Lower lobe of right lung (tissue), 2 donors: ENCODE results near the gene RGS7. TPM values are rescaled to one million over a fixed set of nuclear protein-coding genes. Genes with fewer than 3 reads are reported as not detected.

Experiments used
- ATAC-seq, 2 donors: fragments of 200-7000 bp; cut with Tn5 transposase; one replicate each; pipeline ENCODE4 v1.9.1; 2020 to 2022; ENCODE audit warnings: mild to moderate bottlenecking in 2 of 2, moderate library complexity in 2 of 2
- DNase-seq: peaks from one replicate; pipeline ENCODE4 v3.0.0-alpha.2; 2020
- H3K27ac ChIP-seq: fragments of 200-600 bp; one replicate; pipeline ENCODE4 v1.8.0; 2022
- H3K27me3 ChIP-seq: fragments of 200-600 bp; one replicate; pipeline ENCODE4 v1.8.0; 2022; ENCODE audit warnings: low read depth
- H3K36me3 ChIP-seq: fragments of 200-600 bp; one replicate; pipeline ENCODE4 v1.8.0; 2022; ENCODE audit warnings: mild to moderate bottlenecking
- H3K4me1 ChIP-seq: fragments of 200-600 bp; one replicate; pipeline ENCODE4 v1.8.0; 2022
- H3K4me3 ChIP-seq: fragments of 200-600 bp; one replicate; pipeline ENCODE4 v1.8.0; 2022; ENCODE audit warnings: mild to moderate bottlenecking
- H3K9me3 ChIP-seq: fragments of 200-600 bp; one replicate; pipeline ENCODE4 v1.8.0; 2022
- CTCF ChIP-seq: fragments of 200-600 bp; IDR thresholded peaks from one replicate; pipeline ENCODE4 v1.8.0; 2022; ENCODE audit warnings: antibody characterized with exemption, mild to moderate bottlenecking
- intact Hi-C: fragments of 100-400 bp; cut with DNase I; formaldehyde crosslinking; loops from one replicate; pipeline ENCODE4 v1.11.0; 2022
- total RNA-seq: library from RNA; stranded (reverse); fragmentation: NEBNext Ultra II Directional; extraction: Animal tissue kit (Norgen Biotek cat#: 25700); gene quantifications from one replicate; pipeline ENCODE4 v1.2.1, GENCODE V29; 2021
- donor health status: DM: no; HTN: yes; CAD: no; lungs with severe emphysema.

Gene RGS7
- total RNA-seq, 1 donor from 2014 or later = 0.21 TPM

GRCh38 chr1:240998441-240999015 lies 358.5 kb downstream of the RGS7 start:
- TF ChIP-seq CTCF = no peak
- DNase-seq (no peak), ATAC-seq (no peak)
- intact Hi-C loops = no loop called here
- H3K4me1 ChIP-seq = no peaks in the 10 kb centered on the region
- no peaks in the 10 kb centered on the region for H3K27me3 ChIP-seq
- no peak overlapping the region for H3K4me3 ChIP-seq
- H3K27ac ChIP-seq = no peak overlapping the region
- H3K36me3 ChIP-seq = no peaks in the 10 kb centered on the region
- H3K9me3 ChIP-seq = no peaks in the 10 kb centered on the region

- H3K4me1 ChIP-seq = no peaks in the 10 kb centered on the region
- DNase-seq (no peak), ATAC-seq (no peak)
- H3K9me3 ChIP-seq = no peaks in the 10 kb centered on the region
- intact Hi-C loops = no loop called here
- TF ChIP-seq CTCF = no peak
- H3K4me3 ChIP-seq = no peak overlapping the region
- no peaks in the 10 kb centered on the region for H3K27me3 ChIP-seq
- H3K27ac ChIP-seq = no peak overlapping the region
- no peaks in the 10 kb centered on the region for H3K36me3 ChIP-seq
Measured at GRCh38 chr1:240998024-240998423, 359.0 kb downstream of the RGS7 start.

- DNase-seq (no peak), ATAC-seq (no peak)
- intact Hi-C loops = no loop called here
- no peaks in the 10 kb centered on the region for H3K4me1 ChIP-seq
- H3K9me3 ChIP-seq = no peaks in the 10 kb centered on the region
- H3K27ac ChIP-seq = no peak overlapping the region
- H3K36me3 ChIP-seq = no peaks in the 10 kb centered on the region
- H3K27me3 ChIP-seq = no peaks in the 10 kb centered on the region
- TF ChIP-seq CTCF = no peak
- no peak overlapping the region for H3K4me3 ChIP-seq
Measured at GRCh38 chr1:240993004-240993403, 364.0 kb downstream of the RGS7 start.

- H3K9me3 ChIP-seq = no peaks in the 10 kb centered on the region
- TF ChIP-seq CTCF = no peak
- H3K27me3 ChIP-seq = no peaks in the 10 kb centered on the region
- H3K4me1 ChIP-seq = no peaks in the 10 kb centered on the region
- no peak overlapping the region for H3K27ac ChIP-seq
- intact Hi-C loops = no loop called here
- no peak for DNase-seq
- no peak for ATAC-seq
- no peak overlapping the region for H3K4me3 ChIP-seq
- H3K36me3 ChIP-seq = no peaks in the 10 kb centered on the region
Measured at GRCh38 chr1:240991230-240991629, 365.8 kb downstream of the RGS7 start.

- no peaks in the 10 kb centered on the region for H3K4me1 ChIP-seq
- no peak overlapping the region for H3K4me3 ChIP-seq
- ATAC-seq (no peak), DNase-seq (no peak)
- TF ChIP-seq CTCF = no peak
- no peaks in the 10 kb centered on the region for H3K9me3 ChIP-seq
- H3K27me3 ChIP-seq = no peaks in the 10 kb centered on the region
- no peaks in the 10 kb centered on the region for H3K36me3 ChIP-seq
- intact Hi-C loops = no loop called here
- no peak overlapping the region for H3K27ac ChIP-seq
Measured at GRCh38 chr1:240987928-240988327, 369.1 kb downstream of the RGS7 start.

GRCh38 chr1:240985081-240985480 lies 371.9 kb downstream of the RGS7 start:
- Histone ChIP-seq H3K4me1 (no peaks in the 10 kb centered on the region), H3K9me3 (no peaks in the 10 kb centered on the region), H3K4me3 (no peak overlapping the region), H3K27ac (no peak overlapping the region), H3K27me3 (no peaks in the 10 kb centered on the region), H3K36me3 (no peaks in the 10 kb centered on the region)
- ATAC-seq (no peak), DNase-seq (no peak)
- TF ChIP-seq CTCF = no peak
- intact Hi-C loops = no loop called here
